HepG2 (cell line): Measurements from ENCODE around the gene VSTM1. TPM values are rescaled to one million over a fixed set of nuclear protein-coding genes. Genes with fewer than 3 reads are reported as not detected.

ENCODE experiments used
- ATAC-seq: fragments of 200-7000 bp; cut with Tn5 transposase; 3 replicates; pipeline ENCODE4 v1.9.1; 2020; ENCODE audit warnings: mild to moderate bottlenecking, moderate library complexity
- BruUV-seq: library from RNA; stranded (reverse); fragments of 400-500 nt; replicated peaks from 2 replicates; lab custom pipeline; 2021; lab: Mats Ljungman, UMichigan
- CTCF ChIA-PET: fragments of 300-600 bp; formaldehyde crosslinking; extraction: SDS; loops from one replicate; lab custom pipeline; 2021; ENCODE audit warnings: low total read pairs, inconsistent platforms, low intra/inter-chr PET ratio; lab: Yijun Ruan, JAX
- POLR2A ChIA-PET: fragments of 350-600 bp; sonication (Branson Sonifier 250); formaldehyde crosslinking; loops from one replicate; lab custom pipeline; 2020; ENCODE audit warnings: antibody characterized with exemption, inconsistent platforms; lab: Yijun Ruan, JAX
- DNase-seq: peaks from one replicate; pipeline ENCODE4 v3.0.0-alpha.2; 2015; ENCODE audit warnings: low spot score
- FAIRE-seq: peaks from 3 replicates; lab custom pipeline; 2011; peaks lifted over from hg19 to GRCh38; lab: Jason Lieb, UNC
- H2AFZ ChIP-seq: one replicate; pipeline ENCODE4 v1.6.1; 2011; ENCODE audit warnings: low read length, inconsistent platforms
- H3K27ac ChIP-seq: fragments of 300-600 bp; 3 replicates; pipeline ENCODE4 v1.8.0; 2011; ENCODE audit warnings: mixed run types, mild to moderate bottlenecking, mixed read lengths, low read length, inconsistent platforms; ENCODE audit not compliant: insufficient read depth; ENCODE audit errors: extremely low read length
- H3K27me3 ChIP-seq, 2 experiments: fragments of 200-600 bp in 1 of 2; 2 replicates in 1 of 2; 3 replicates in 1 of 2; pipeline versions ENCODE4 v1.6.0 to v1.8.0; 2011; ENCODE audit warnings: low read length in 2 of 2, mild to moderate bottlenecking in 2 of 2, moderate library complexity in 2 of 2, inconsistent platforms in 1 of 2; ENCODE audit not compliant: insufficient read depth in 2 of 2, control insufficient read depth in 1 of 2
- H3K36me3 ChIP-seq, 2 experiments: fragments of 200-600 bp in 1 of 2; replicated peaks in 1 of 2; 2 replicates in 1 of 2; 3 replicates in 1 of 2; pipeline versions ENCODE4 v1.5.1 to v1.8.0; 2011; ENCODE audit warnings: low read length in 2 of 2, inconsistent platforms in 1 of 2; ENCODE audit not compliant: insufficient read depth in 2 of 2, control insufficient read depth in 1 of 2
- H3K4me1 ChIP-seq: 2 replicates; pipeline ENCODE4 v1.5.1; 2012; ENCODE audit warnings: low read length, inconsistent platforms; ENCODE audit not compliant: insufficient read depth
- H3K4me2 ChIP-seq: 2 replicates; pipeline ENCODE4 v1.6.0; 2011; ENCODE audit warnings: low read depth, low read length, inconsistent platforms
- H3K4me3 ChIP-seq, 3 experiments: fragments of 200-600 bp in 1 of 3; sonication (generic), shearing (Covaris generic) in 1 of 3; replicated peaks in 1 of 3; 2 replicates each; pipeline ENCODE4 v1.5.1; 2011 to 2016; ENCODE audit warnings: low read length in 3 of 3, inconsistent platforms in 2 of 3, low read depth in 2 of 3, mild to moderate bottlenecking in 2 of 3, control low read depth in 1 of 3, mixed read lengths in 1 of 3; ENCODE audit not compliant: insufficient read depth in 1 of 3
- H3K79me2 ChIP-seq: one replicate; pipeline ENCODE4 v1.6.1; 2011; ENCODE audit warnings: low read length, inconsistent platforms; ENCODE audit not compliant: insufficient read depth
- H3K9ac ChIP-seq: 2 replicates; pipeline ENCODE4 v1.6.0; 2011; ENCODE audit warnings: mild to moderate bottlenecking, low read depth, low read length, inconsistent platforms; ENCODE audit not compliant: insufficient read depth
- H3K9me3 ChIP-seq: 2 replicates; pipeline ENCODE4 v1.5.1; 2012; ENCODE audit warnings: mild to moderate bottlenecking, low read length
- H4K20me1 ChIP-seq: 2 replicates; pipeline ENCODE4 v1.6.0; 2011; ENCODE audit warnings: inconsistent platforms, mild to moderate bottlenecking, low read length, moderate library complexity; ENCODE audit not compliant: insufficient read depth
- DPF2 ChIP-seq: sonication (generic); formaldehyde crosslinking; IDR thresholded peaks from 2 replicates; pipeline ENCODE4 v1.4.0; 2020; ENCODE audit warnings: mild to moderate bottlenecking, low read depth, missing genetic modification reagents, borderline replicate concordance
- GATAD2A ChIP-seq: IDR thresholded peaks from 2 replicates; pipeline ENCODE4 v1.6.1; 2016
- GPN1 ChIP-seq: sonication (generic); formaldehyde crosslinking; IDR thresholded peaks from 2 replicates; pipeline ENCODE4 v1.5.1; 2020; ENCODE audit warnings: missing genetic modification reagents, borderline replicate concordance
- GRHL1 ChIP-seq: sonication (generic); formaldehyde crosslinking; conservative IDR thresholded peaks from 2 replicates; pipeline ENCODE4 v1.8.0; 2022; ENCODE audit warnings: missing genetic modification reagents
- NFE2L2 ChIP-seq: fragments of 150-350 bp; IDR thresholded peaks from 2 replicates; pipeline ENCODE4 v1.6.1; 2014; ENCODE audit warnings: low read length
- NKX3-1 ChIP-seq: sonication (generic); formaldehyde crosslinking; IDR thresholded peaks from 2 replicates; pipeline ENCODE4 v1.5.0; 2020; ENCODE audit warnings: missing genetic modification reagents
- NPAS2 ChIP-seq: sonication (generic); formaldehyde crosslinking; IDR thresholded peaks from 2 replicates; pipeline ENCODE4 v1.8.0; 2022; ENCODE audit warnings: mild to moderate bottlenecking, missing genetic modification reagents, borderline replicate concordance
- NRL ChIP-seq: sonication (generic); formaldehyde crosslinking; IDR thresholded peaks from 2 replicates; pipeline ENCODE4 v1.5.0; 2020; ENCODE audit warnings: missing genetic modification reagents, mild to moderate bottlenecking, moderate library complexity, borderline replicate concordance
- PHB2 ChIP-seq: fragments of 450-650 bp; IDR thresholded peaks from 2 replicates; pipeline ENCODE4 v1.6.1; 2018; ENCODE audit not compliant: partially characterized antibody
- SMAD9 ChIP-seq: sonication (generic); formaldehyde crosslinking; IDR thresholded peaks from 2 replicates; pipeline ENCODE4 v1.5.1; 2020; ENCODE audit warnings: mild to moderate bottlenecking, missing genetic modification reagents
- TGIF2 ChIP-seq: IDR thresholded peaks from 2 replicates; pipeline ENCODE4 v1.6.1; 2016; ENCODE audit warnings: control low read depth, missing compliant biosample characterization
- ZFP82 ChIP-seq: sonication (generic); formaldehyde crosslinking; IDR thresholded peaks from 2 replicates; pipeline ENCODE4 v1.5.1; 2020; ENCODE audit warnings: mild to moderate bottlenecking, missing genetic modification reagents, borderline replicate concordance
- ZNF180 ChIP-seq: sonication (generic); formaldehyde crosslinking; IDR thresholded peaks from 2 replicates; pipeline ENCODE4 v1.4.0; 2020; ENCODE audit warnings: low read depth, missing genetic modification reagents, borderline replicate concordance
- ZNF264 ChIP-seq: sonication (generic); formaldehyde crosslinking; IDR thresholded peaks from 2 replicates; pipeline ENCODE4 v1.4.0; 2020; ENCODE audit warnings: missing genetic modification reagents
- ZNF383 ChIP-seq: sonication (generic); formaldehyde crosslinking; IDR thresholded peaks from 2 replicates; pipeline ENCODE4 v1.4.0; 2020; ENCODE audit warnings: missing genetic modification reagents, mild to moderate bottlenecking, borderline replicate concordance
- ZNF550 ChIP-seq: sonication (generic); formaldehyde crosslinking; IDR thresholded peaks from 2 replicates; pipeline ENCODE4 v1.4.0; 2020; ENCODE audit warnings: mild to moderate bottlenecking, missing genetic modification reagents, borderline replicate concordance
- ZNF652 ChIP-seq: IDR thresholded peaks from 2 replicates; pipeline ENCODE4 v1.6.1; 2016; ENCODE audit warnings: low read depth, borderline replicate concordance
- ZNF703 ChIP-seq: sonication (generic); formaldehyde crosslinking; IDR thresholded peaks from 2 replicates; pipeline ENCODE4 v1.5.1; 2020; ENCODE audit warnings: missing genetic modification reagents, mild to moderate bottlenecking, moderate library complexity, borderline replicate concordance
- WGBS: methylation state at CpG from one replicate; pipeline ENCODE4 v1.1.6; 2017; ENCODE audit warnings: low lambda C conversion rate; 5-methylcytosine and 5-hydroxymethylcytosine counted together
- in situ Hi-C: cut with HindIII; loops from 2 replicates; pipeline ENCODE4 v1.10.0; 2017; ENCODE audit warnings: low pct_unique_long_range_greater_than_20kb; ENCODE audit not compliant: extremely low pct_ligation_motif_present
- intact Hi-C: fragments of 100-400 bp; cut with micrococcal nuclease; formaldehyde crosslinking; loops from one replicate; pipeline ENCODE4 v1.10.0; 2022; ENCODE audit not compliant: unreplicated experiment
- polyA plus RNA-seq, 8 experiments: library from polyadenylated mRNA; depleted of rRNA in 3 of 8; stranded (reverse) in 7 of 8; unstranded in 1 of 8; fragments of >200 nt; fragmentation: Illumina TruSeq in 4 of 8; extraction: Trizol in 4 of 8; gene quantifications; 2 replicates each; pipeline versions ENCODE4 v1.2.1 to v1.2.3, GENCODE V29; 2011 to 2016; ENCODE audit warnings: low read depth in 4 of 8, missing spikeins in 1 of 8, mixed read lengths in 1 of 8; ENCODE audit not compliant: insufficient read depth in 1 of 8
- total RNA-seq, 5 experiments: library from RNA; depleted of rRNA; stranded (reverse); fragments of >200 nt; fragmentation: Illumina TruSeq; extraction: Trizol; gene quantifications; 2 replicates each; pipeline ENCODE4 v1.2.3, GENCODE V29; 2016; ENCODE audit warnings: low read depth in 1 of 5
- TF ChIP-seq, protein P1 (sequence below): sonication (generic); formaldehyde crosslinking; IDR thresholded peaks from 2 replicates; pipeline ENCODE4 v1.5.1; 2020; ENCODE audit warnings: missing genetic modification reagents, mild to moderate bottlenecking, borderline replicate concordance
- TF ChIP-seq, protein P2 (sequence below): IDR thresholded peaks from 2 replicates; pipeline ENCODE4 v1.6.1; 2016

The VSTM1 gene
- total and polyA plus RNA-seq, 2 of the 13 experiments (the other 11 are each of a cell fraction or from before 2014, with no cell fraction given), result not detected

GRCh38 chr19:54010474-54010873, 53.2 kb downstream of the VSTM1 start (continued):
- TF ChIP-seq GRHL1 (no peak), ZNF652 (no peak), NRL (CRISPR knock-in tag) (no peak), NFE2L2 (no peak), NKX3-1 (CRISPR knock-in tag) (no peak), SMAD9 (no peak), ZFP82 (no peak)
- TF ChIP-seq, protein P1, sequence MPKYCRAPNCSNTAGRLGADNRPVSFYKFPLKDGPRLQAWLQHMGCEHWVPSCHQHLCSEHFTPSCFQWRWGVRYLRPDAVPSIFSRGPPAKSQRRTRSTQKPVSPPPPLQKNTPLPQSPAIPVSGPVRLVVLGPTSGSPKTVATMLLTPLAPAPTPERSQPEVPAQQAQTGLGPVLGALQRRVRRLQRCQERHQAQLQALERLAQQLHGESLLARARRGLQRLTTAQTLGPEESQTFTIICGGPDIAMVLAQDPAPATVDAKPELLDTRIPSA (CRISPR knock-in tag), result no peak

DNA sequence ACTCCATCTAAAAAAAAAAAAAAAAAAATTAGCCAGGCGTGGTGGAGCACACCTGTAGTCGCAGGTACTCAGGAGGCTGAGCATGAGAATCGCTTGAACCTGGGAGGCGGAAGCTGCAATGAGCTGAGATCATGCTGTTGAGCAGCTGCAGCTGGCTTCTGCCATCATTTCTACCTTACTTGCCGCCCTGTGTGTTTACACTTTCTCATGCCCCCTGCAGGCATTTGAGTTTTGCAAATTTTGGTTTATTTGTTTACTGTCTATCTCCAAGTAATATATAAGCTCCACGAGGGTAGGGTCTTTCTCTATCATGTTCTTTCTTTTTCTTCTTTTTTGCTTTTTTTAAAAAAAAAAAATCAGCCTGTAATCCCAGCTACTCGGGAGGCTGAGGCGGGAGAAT, 54.3 kb downstream of the VSTM1 start:
- Histone ChIP-seq H3K27ac (no peak overlapping the region), H3K4me1 (peaks cover 5% of the 10 kb centered on the region; the same call in 1 of the 2 replicates), H3K4me2 (no peak overlapping the region), H3K9ac (no peak overlapping the region), H4K20me1 (no peaks in the 10 kb centered on the region), H3K36me3 (no peaks in the 10 kb centered on the region), H3K27me3 (peaks cover 4 to 15% of the 10 kb centered on the region in 2 experiments; a peak in 4 of 5 replicates), H3K9me3 (no peaks in the 10 kb centered on the region), H3K4me3 (no peak overlapping the region), H2AFZ (no peak overlapping the region), H3K79me2 (no peaks in the 10 kb centered on the region)
- in situ Hi-C loops, result no loop called here
- POLR2A ChIA-PET, result no interaction called here
- no TSS peak for BruUV-seq
- 62% methylated on average over 8 of the region's 8 CpGs for WGBS
- DNase-seq (no peak), ATAC-seq (no peak), FAIRE-seq (no peak)
- CTCF ChIA-PET, result no interaction called here
- TF ChIP-seq PHB2 (no peak), ZNF264 (CRISPR knock-in tag) (no peak), TGIF2 (no peak), GPN1 (CRISPR knock-in tag) (no peak), DPF2 (CRISPR knock-in tag) (no peak), ZNF383 (CRISPR knock-in tag) (no peak), ZNF550 (CRISPR knock-in tag) (no peak), ZNF180 (CRISPR knock-in tag) (no peak), GATAD2A (CRISPR knock-in tag) (no peak), NPAS2 (CRISPR knock-in tag) (no peak), ZNF703 (CRISPR knock-in tag) (no peak)
- TF ChIP-seq, protein P2, sequence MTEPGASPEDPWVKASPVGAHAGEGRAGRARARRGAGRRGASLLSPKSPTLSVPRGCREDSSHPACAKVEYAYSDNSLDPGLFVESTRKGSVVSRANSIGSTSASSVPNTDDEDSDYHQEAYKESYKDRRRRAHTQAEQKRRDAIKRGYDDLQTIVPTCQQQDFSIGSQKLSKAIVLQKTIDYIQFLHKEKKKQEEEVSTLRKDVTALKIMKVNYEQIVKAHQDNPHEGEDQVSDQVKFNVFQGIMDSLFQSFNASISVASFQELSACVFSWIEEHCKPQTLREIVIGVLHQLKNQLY (CRISPR knock-in tag), result no peak
- intact Hi-C loops, result no loop called here
